Testis (tissue), 3 donors: Measurements from ENCODE around the gene C17orf113. TPM values are rescaled to one million over a fixed set of nuclear protein-coding genes. Genes with fewer than 3 reads are reported as not detected.

ENCODE experiments used
- DNase-seq: peaks from one replicate; pipeline ENCODE4 v3.0.0-alpha.2; 2019
- H3K27ac ChIP-seq, 2 donors: fragments of 200-600 bp; sonication (generic); one replicate each; pipeline ENCODE4 v1.5.1; 2019
- H3K27me3 ChIP-seq: fragments of 200-600 bp; sonication (generic); one replicate; pipeline ENCODE4 v1.5.1; 2019
- H3K36me3 ChIP-seq: fragments of 200-600 bp; sonication (generic); one replicate; pipeline ENCODE4 v1.5.1; 2017; ENCODE audit warnings: low read depth; ENCODE audit errors: missing control alignments
- H3K4me1 ChIP-seq: fragments of 200-600 bp; sonication (generic); one replicate; pipeline ENCODE4 v1.5.1; 2019
- H3K4me3 ChIP-seq, 2 donors: fragments of 200-600 bp; sonication (generic); one replicate each; pipeline ENCODE4 v1.5.1; 2017 to 2019
- H3K9me3 ChIP-seq: fragments of 200-600 bp; sonication (generic); one replicate; pipeline ENCODE4 v1.5.1; 2017
- CTCF ChIP-seq, 3 experiments: fragments of 450-650 bp in 2 of 3; fragments of 200-600 bp in 1 of 3; sonication (generic) in 1 of 3; IDR thresholded peaks; one replicate each; pipeline ENCODE4 v1.5.1; 2016 to 2019; ENCODE audit warnings: antibody characterized with exemption in 3 of 3, mild to moderate bottlenecking in 2 of 3, moderate library complexity in 1 of 3
- POLR2A ChIP-seq: fragments of 450-650 bp; IDR thresholded peaks from one replicate; pipeline ENCODE4 v1.6.1; 2017; ENCODE audit warnings: antibody characterized with exemption, mild to moderate bottlenecking, moderate library complexity
- WGBS, 2 donors: methylation state at CpG; one replicate each; pipeline ENCODE4 v1.1.5; 2018; 5-methylcytosine and 5-hydroxymethylcytosine counted together
- intact Hi-C: fragments of 100-400 bp; cut with DNase I; formaldehyde crosslinking; loops from one replicate; pipeline ENCODE4 v1.15.1; 2023; ENCODE audit warnings: low total_unique reads
- polyA plus RNA-seq: library from polyadenylated mRNA; stranded (reverse); fragments of 350-450 nt; fragmentation: Illumina TruSeq; extraction: RNeasy Lipid Tissue Mini Kit (QIAGEN cat#74804); gene quantifications from one replicate; pipeline ENCODE4 v1.2.3, GENCODE V29; 2014; ENCODE audit warnings: low read depth, low replicate concordance; ENCODE audit not compliant: insufficient read depth
- total RNA-seq, 2 donors: library from RNA; depleted of rRNA; stranded (reverse); fragments of >200 nt; gene quantifications; one replicate each; pipeline ENCODE4 v1.2.3, GENCODE V29; 2016

C17orf113 gene
- total and polyA plus RNA-seq, 3 donors from 2014 or later = 2.8 to 11.3 (median 7.7) TPM

- TF ChIP-seq CTCF (IDR thresholded peaks at IDR 0.05) (no peak), POLR2A (no peak)
- 74 to 81% methylated on average over 5 to 7 of the region's 7 CpGs for WGBS, 2 donors
- H3K9me3 ChIP-seq = no peaks in the 10 kb centered on the region
- peaks cover 19% of the 10 kb centered on the region for H3K4me1 ChIP-seq
- no peak overlapping the region for H3K4me3 ChIP-seq
- DNase-seq = no peak
- intact Hi-C loops = loop anchor here (10.0 kb wide), 1 partner anchor 64 kb away; the partner anchor contains the start of gene CNP
- H3K27ac ChIP-seq = no peak overlapping the region
- no peaks in the 10 kb centered on the region for H3K36me3 ChIP-seq
- no peaks in the 10 kb centered on the region for H3K27me3 ChIP-seq
These were observed 21.6 kb downstream of the C17orf113 start for GRCh38 chr17:42028791-42029127.

- no peaks in the 10 kb centered on the region for H3K27me3 ChIP-seq
- DNase-seq = no peak
- H3K4me1 ChIP-seq = peaks cover 19% of the 10 kb centered on the region
- intact Hi-C loops = loop anchor here (10.0 kb wide), 1 partner anchor 63 kb away; the partner anchor contains the start of gene CNP
- H3K36me3 ChIP-seq = no peaks in the 10 kb centered on the region
- 69 to 75% methylated on average over 10 to 19 of the region's 19 CpGs for WGBS, 2 donors
- no peaks in the 10 kb centered on the region for H3K9me3 ChIP-seq
- H3K27ac ChIP-seq = no peak overlapping the region
- no peak overlapping the region for H3K4me3 ChIP-seq
- TF ChIP-seq CTCF (IDR thresholded peaks at IDR 0.05) (no peak), POLR2A (no peak)
These were observed 22.2 kb downstream of the C17orf113 start for GRCh38 chr17:42027961-42028790.

- Histone ChIP-seq H3K36me3 (no peaks in the 10 kb centered on the region), H3K27me3 (no peaks in the 10 kb centered on the region), H3K9me3 (no peaks in the 10 kb centered on the region), H3K4me1 (peaks cover 19% of the 10 kb centered on the region), H3K4me3 (no peak overlapping the region), H3K27ac (no peak overlapping the region)
- 79 to 80% methylated on average over 1 to 5 of the region's 5 CpGs for WGBS, 2 donors
- TF ChIP-seq CTCF (IDR thresholded peaks at IDR 0.05) = no peak
- no peak for TF ChIP-seq POLR2A
- no peak for DNase-seq
- intact Hi-C loops = loop anchor here (10.0 kb wide), 1 partner anchor 63 kb away; the partner anchor contains the start of gene CNP
These were observed 22.9 kb downstream of the C17orf113 start for GRCh38 chr17:42027590-42027889.

GRCh38 chr17:42026857-42027589, 23.4 kb downstream of the C17orf113 start:
- Histone ChIP-seq H3K36me3 (no peaks in the 10 kb centered on the region), H3K27me3 (no peaks in the 10 kb centered on the region), H3K4me3 (no peak overlapping the region), H3K4me1 (peaks cover 19% of the 10 kb centered on the region), H3K9me3 (no peaks in the 10 kb centered on the region), H3K27ac (no peak overlapping the region)
- DNase-seq = no peak
- 64 to 69% methylated on average over 17 of the region's 17 CpGs for WGBS, 2 donors
- intact Hi-C loops = loop anchor here (10.0 kb wide), 1 partner anchor 62 kb away; the partner anchor contains the start of gene CNP
- no peak for TF ChIP-seq CTCF (IDR thresholded peaks at IDR 0.05)
